CD4-positive, alpha-beta T cell (primary cell): ENCODE data around the gene OLFM2. TPM values are rescaled to one million over a fixed set of nuclear protein-coding genes. Genes with fewer than 3 reads are reported as not detected.

ENCODE experiments used
- ATAC-seq: fragments of 200-7000 bp; cut with Tn5 transposase; one replicate; pipeline ENCODE4 v1.10.0; 2022; ENCODE audit warnings: mild to moderate bottlenecking; ENCODE audit not compliant: poor library complexity
- CTCF ChIA-PET: fragments of 350-600 bp; sonication (Branson Sonifier 250); formaldehyde crosslinking; loops from one replicate; lab custom pipeline; 2021; ENCODE audit warnings: antibody characterized with exemption, inconsistent platforms; lab: Charles Lee
- POLR2A ChIA-PET: fragments of 350-600 bp; sonication (Branson Sonifier 250); formaldehyde crosslinking; loops from one replicate; lab custom pipeline; 2021; ENCODE audit warnings: antibody characterized with exemption, inconsistent platforms; lab: Charles Lee
- DNase-seq, 14 experiments: peaks; one replicate each; pipeline ENCODE4 v3.0.0-alpha.2; 2013 to 2020; ENCODE audit warnings: mixed read lengths in 2 of 14
- H3K27ac ChIP-seq, 2 donors: one replicate each; pipeline versions ENCODE4 v1.5.1 to v1.7.0; 2013; ENCODE audit warnings: low read length in 2 of 2, low read depth in 1 of 2, mild to moderate bottlenecking in 1 of 2
- H3K27me3 ChIP-seq, 2 experiments: 1 replicate in 1 of 2; 2 replicates in 1 of 2; pipeline versions ENCODE4 v1.6.1 to v1.7.0; 2013; ENCODE audit warnings: low read length in 2 of 2, control low read depth in 1 of 2, mild to moderate bottlenecking in 1 of 2, moderate library complexity in 1 of 2; ENCODE audit not compliant: insufficient read depth in 2 of 2, control insufficient read depth in 1 of 2
- H3K36me3 ChIP-seq: one replicate; pipeline ENCODE4 v1.6.1; 2013; ENCODE audit warnings: low read length, control low read depth; ENCODE audit not compliant: insufficient read depth
- H3K4me1 ChIP-seq: one replicate; pipeline ENCODE4 v1.6.1; 2013; ENCODE audit warnings: low read length, control low read depth; ENCODE audit not compliant: insufficient read depth
- H3K4me3 ChIP-seq: one replicate; pipeline ENCODE4 v1.5.1; 2013; ENCODE audit warnings: mild to moderate bottlenecking, low read length, moderate library complexity
- H3K9me3 ChIP-seq, 2 experiments: 1 replicate in 1 of 2; 2 replicates in 1 of 2; pipeline versions ENCODE4 v1.6.1 to v1.7.0; 2013; ENCODE audit warnings: low read length in 2 of 2, mild to moderate bottlenecking in 2 of 2, control low read depth in 1 of 2, moderate library complexity in 1 of 2; ENCODE audit not compliant: control insufficient read depth in 1 of 2, insufficient read depth in 1 of 2
- H3K27ac Mint-ChIP-seq: one replicate; pipeline ENCODE4 v1.8.0; 2020; ENCODE audit warnings: mixed read lengths
- H3K27me3 Mint-ChIP-seq: one replicate; pipeline ENCODE4 v1.8.0; 2021; ENCODE audit warnings: mixed read lengths
- H3K36me3 Mint-ChIP-seq: one replicate; pipeline ENCODE4 v1.8.0; 2021; ENCODE audit warnings: low read depth, mixed read lengths
- H3K4me1 Mint-ChIP-seq: one replicate; pipeline ENCODE4 v1.8.0; 2021; ENCODE audit warnings: low read depth, mixed read lengths
- H3K4me3 Mint-ChIP-seq: one replicate; pipeline ENCODE4 v1.8.0; 2020; ENCODE audit warnings: mild to moderate bottlenecking, mixed read lengths
- H3K9me3 Mint-ChIP-seq: one replicate; pipeline ENCODE4 v1.8.0; 2020; ENCODE audit warnings: mixed read lengths
- CTCF ChIP-seq: fragments of 200-600 bp; IDR thresholded peaks from one replicate; pipeline ENCODE4 v1.8.0; 2022; ENCODE audit warnings: antibody characterized with exemption, mild to moderate bottlenecking
- intact Hi-C, 2 experiments: fragments of 100-400 bp; cut with DNase I in 1 of 2; cut with micrococcal nuclease in 1 of 2; formaldehyde crosslinking; loops; one replicate each; pipeline versions ENCODE4 v1.15.1 to v1.9.0; 2023 to 2025; cut with DNase I, micrococcal nuclease
- total RNA-seq, 174 experiments: library from RNA in 2 of 174; stranded (reverse) in 2 of 174; gene quantifications; one replicate each; pipeline ENCODE4 v1.2.3 and lab custom pipeline; 2021 to 2026

OLFM2 gene
- total RNA-seq, 2 experiments from 2014 or later, result 4.1 to 4.8 TPM

- DNase-seq (no peak), ATAC-seq (no peak)
- Histone ChIP-seq H3K36me3 (no peaks in the 10 kb centered on the region), H3K4me3 (no peak overlapping the region), H3K4me1 (no peaks in the 10 kb centered on the region), H3K27me3 (no peaks in the 10 kb centered on the region), H3K9me3 (no peaks in the 10 kb centered on the region), H3K27ac (no peak overlapping the region)
- no peaks in the 10 kb centered on the region for H3K27me3 Mint-ChIP-seq
- ChIA-PET POLR2A (no interaction called here), CTCF (no interaction called here)
- no peak overlapping the region for H3K27ac Mint-ChIP-seq
- H3K4me1 Mint-ChIP-seq, result no peaks in the 10 kb centered on the region
- H3K9me3 Mint-ChIP-seq, result no peaks in the 10 kb centered on the region
- no peak overlapping the region for H3K4me3 Mint-ChIP-seq
- intact Hi-C loops, result no loop called here
- TF ChIP-seq CTCF, result no peak
- no peaks in the 10 kb centered on the region for H3K36me3 Mint-ChIP-seq
These were observed 61.2 kb downstream of the OLFM2 start for GRCh38 chr19:9875031-9875627.

GRCh38 chr19:9872618-9873242 is 63.6 kb downstream of the OLFM2 start:
- H3K36me3 ChIP-seq, result no peaks in the 10 kb centered on the region
- no peak for TF ChIP-seq CTCF
- intact Hi-C loops, result no loop called here
- Mint-ChIP-seq H3K36me3 (no peaks in the 10 kb centered on the region), H3K4me1 (no peaks in the 10 kb centered on the region), H3K4me3 (no peak overlapping the region), H3K27ac (no peak overlapping the region), H3K9me3 (no peaks in the 10 kb centered on the region), H3K27me3 (no peaks in the 10 kb centered on the region)
- no peak for ATAC-seq
- ChIA-PET POLR2A (interaction anchor here (1.9 kb wide), 1 partner anchor 15 kb away, joined by 7 read pairs; no protein-coding TSS in a partner anchor), CTCF (no interaction called here)
- no peaks in the 10 kb centered on the region for H3K4me1 ChIP-seq
- H3K27me3 ChIP-seq, result no peaks in the 10 kb centered on the region
- H3K27ac ChIP-seq, result no peak overlapping the region
- DNase-seq, result no peak
- H3K9me3 ChIP-seq, result no peaks in the 10 kb centered on the region
- no peak overlapping the region for H3K4me3 ChIP-seq

GRCh38 chr19:9871626-9872338 is 64.5 kb downstream of the OLFM2 start:
- H3K27me3 ChIP-seq, result no peaks in the 10 kb centered on the region
- no peaks in the 10 kb centered on the region for H3K36me3 Mint-ChIP-seq
- no peak overlapping the region for H3K27ac ChIP-seq
- POLR2A ChIA-PET, result no interaction called here
- H3K9me3 Mint-ChIP-seq, result no peaks in the 10 kb centered on the region
- intact Hi-C loops, result no loop called here
- no peaks in the 10 kb centered on the region for H3K9me3 ChIP-seq
- no peak for ATAC-seq
- H3K27me3 Mint-ChIP-seq, result no peaks in the 10 kb centered on the region
- no peak for DNase-seq
- no peak overlapping the region for H3K4me3 ChIP-seq
- peaks cover 8% of the 10 kb centered on the region for H3K4me1 ChIP-seq
- no peak overlapping the region for H3K27ac Mint-ChIP-seq
- TF ChIP-seq CTCF, result no peak
- CTCF ChIA-PET, result no interaction called here
- no peaks in the 10 kb centered on the region for H3K36me3 ChIP-seq
- H3K4me1 Mint-ChIP-seq, result peaks cover 7% of the 10 kb centered on the region
- no peak overlapping the region for H3K4me3 Mint-ChIP-seq
